WERI-Rb-1 (cell line): ENCODE data around the gene CDKAL1.

Experiments used
- DNase-seq: peaks from one replicate; pipeline ENCODE4 v3.0.0-alpha.2; 2020
- H3K27ac ChIP-seq: fragments of 250-450 bp; sonication (Bioruptor Pico); 2 replicates; pipeline ENCODE4 v1.5.1; 2020; ENCODE audit warnings: mild to moderate bottlenecking, moderate library complexity
- H3K27me3 ChIP-seq: fragments of 250-450 bp; sonication (Bioruptor Pico); 2 replicates; pipeline ENCODE4 v1.5.1; 2021; ENCODE audit warnings: mild to moderate bottlenecking, low read depth, moderate library complexity; ENCODE audit not compliant: insufficient read depth, severe bottlenecking
- H3K36me3 ChIP-seq: fragments of 250-450 bp; sonication (Bioruptor Pico); 2 replicates; pipeline ENCODE4 v1.5.1; 2020; ENCODE audit warnings: mild to moderate bottlenecking, moderate library complexity
- H3K4me3 ChIP-seq: 2 replicates; pipeline ENCODE4 v1.5.1; 2011; ENCODE audit warnings: low read depth, mild to moderate bottlenecking, control low read depth, low read length
- H3K9me3 ChIP-seq: fragments of 250-450 bp; sonication (Bioruptor Pico); 2 replicates; pipeline ENCODE4 v1.5.1; 2021; ENCODE audit warnings: mild to moderate bottlenecking, moderate library complexity; ENCODE audit not compliant: severe bottlenecking
- TF ChIP-seq, protein P1 (sequence below): IDR thresholded peaks from 2 replicates; pipeline ENCODE4 v1.5.1; 2011; ENCODE audit warnings: low read depth, mild to moderate bottlenecking, control low read depth, inconsistent platforms, low read length

Gene CDKAL1

DNA sequence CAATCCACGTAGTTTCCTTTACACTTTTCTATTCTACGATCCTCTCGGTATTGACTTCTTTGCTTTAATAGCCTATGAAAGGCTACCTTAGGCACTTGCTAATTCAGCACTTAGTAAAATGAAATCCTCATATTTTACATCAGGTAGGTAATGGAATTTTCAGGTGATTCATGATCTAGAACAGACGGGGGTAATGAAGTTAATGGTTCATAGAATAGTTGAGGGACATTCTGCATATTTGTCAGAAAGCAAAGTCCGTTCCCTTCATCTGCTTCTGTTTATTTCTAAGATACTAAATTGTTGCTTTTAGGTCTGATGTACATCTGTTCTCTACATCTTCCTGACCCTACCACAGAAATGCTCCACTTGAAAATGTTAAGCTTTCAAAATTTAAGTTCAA is 431.7 kb downstream of the CDKAL1 start:
- Histone ChIP-seq H3K27me3 (no peaks in the 10 kb centered on the region), H3K36me3 (peaks cover 2% of the 10 kb centered on the region; the same call in 1 of the 2 replicates), H3K4me3 (no peak overlapping the region), H3K9me3 (no peaks in the 10 kb centered on the region), H3K27ac (no peak overlapping the region)
- TF ChIP-seq, protein P1, sequence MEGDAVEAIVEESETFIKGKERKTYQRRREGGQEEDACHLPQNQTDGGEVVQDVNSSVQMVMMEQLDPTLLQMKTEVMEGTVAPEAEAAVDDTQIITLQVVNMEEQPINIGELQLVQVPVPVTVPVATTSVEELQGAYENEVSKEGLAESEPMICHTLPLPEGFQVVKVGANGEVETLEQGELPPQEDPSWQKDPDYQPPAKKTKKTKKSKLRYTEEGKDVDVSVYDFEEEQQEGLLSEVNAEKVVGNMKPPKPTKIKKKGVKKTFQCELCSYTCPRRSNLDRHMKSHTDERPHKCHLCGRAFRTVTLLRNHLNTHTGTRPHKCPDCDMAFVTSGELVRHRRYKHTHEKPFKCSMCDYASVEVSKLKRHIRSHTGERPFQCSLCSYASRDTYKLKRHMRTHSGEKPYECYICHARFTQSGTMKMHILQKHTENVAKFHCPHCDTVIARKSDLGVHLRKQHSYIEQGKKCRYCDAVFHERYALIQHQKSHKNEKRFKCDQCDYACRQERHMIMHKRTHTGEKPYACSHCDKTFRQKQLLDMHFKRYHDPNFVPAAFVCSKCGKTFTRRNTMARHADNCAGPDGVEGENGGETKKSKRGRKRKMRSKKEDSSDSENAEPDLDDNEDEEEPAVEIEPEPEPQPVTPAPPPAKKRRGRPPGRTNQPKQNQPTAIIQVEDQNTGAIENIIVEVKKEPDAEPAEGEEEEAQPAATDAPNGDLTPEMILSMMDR: no peak
- no peak for DNase-seq

DNA sequence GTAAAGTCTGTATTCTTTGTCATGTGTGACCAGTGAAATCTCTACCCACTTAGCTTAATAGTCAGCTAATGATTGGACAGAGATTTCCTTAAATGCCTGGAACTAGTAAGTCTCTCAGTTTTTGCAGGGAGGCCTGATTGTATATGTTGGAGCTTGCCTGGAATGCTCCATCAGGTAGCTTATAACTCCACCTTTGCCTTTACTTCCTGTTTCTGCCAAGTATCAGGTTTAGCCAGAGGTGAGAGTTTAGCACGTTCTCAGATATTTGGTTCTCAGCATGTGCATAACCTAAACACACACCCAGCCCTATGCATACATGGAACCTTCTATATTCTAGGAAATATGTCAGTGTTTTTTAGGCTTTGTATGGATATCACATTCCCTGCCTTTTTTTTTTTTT is 435.3 kb downstream of the CDKAL1 start:
- Histone ChIP-seq H3K36me3 (no peaks in the 10 kb centered on the region), H3K9me3 (no peaks in the 10 kb centered on the region), H3K27me3 (no peaks in the 10 kb centered on the region), H3K4me3 (no peak overlapping the region), H3K27ac (no peak overlapping the region)
- DNase-seq: no peak
- TF ChIP-seq, protein P1: no peak

GRCh38 chr6:20976391-20976918 is 442.2 kb downstream of the CDKAL1 start:
- Histone ChIP-seq H3K27ac (no peak overlapping the region), H3K4me3 (no peak overlapping the region), H3K36me3 (no peaks in the 10 kb centered on the region), H3K9me3 (no peaks in the 10 kb centered on the region), H3K27me3 (no peaks in the 10 kb centered on the region)
- TF ChIP-seq, protein P1: no peak
- no peak for DNase-seq

GRCh38 chr6:20978151-20978614 is 443.9 kb downstream of the CDKAL1 start:
- no peak overlapping the region for H3K27ac ChIP-seq
- TF ChIP-seq, protein P1: no peak
- H3K36me3 ChIP-seq: no peaks in the 10 kb centered on the region
- no peaks in the 10 kb centered on the region for H3K27me3 ChIP-seq
- no peaks in the 10 kb centered on the region for H3K9me3 ChIP-seq
- no peak overlapping the region for H3K4me3 ChIP-seq
- no peak for DNase-seq

DNA sequence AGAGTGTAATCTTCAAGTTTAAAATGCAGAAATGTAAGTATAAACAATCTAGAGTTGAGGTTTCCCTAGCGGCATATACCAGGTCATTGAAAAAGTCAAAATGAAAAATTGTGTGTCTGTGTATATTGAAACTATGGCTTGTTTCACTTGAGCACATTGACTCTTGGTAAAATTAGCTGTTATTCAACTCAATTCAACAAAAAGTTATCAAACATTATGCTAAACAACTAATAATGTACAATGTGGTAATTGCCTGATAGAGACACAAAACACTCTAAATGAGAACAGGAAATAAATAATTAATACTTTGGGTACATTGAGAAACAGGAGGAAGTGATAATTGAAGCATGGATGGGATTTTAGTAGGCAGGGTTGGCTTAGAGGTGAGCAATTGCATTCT is 444.8 kb downstream of the CDKAL1 start:
- Histone ChIP-seq H3K36me3 (no peaks in the 10 kb centered on the region), H3K27ac (no peak overlapping the region), H3K4me3 (no peak overlapping the region), H3K27me3 (no peaks in the 10 kb centered on the region), H3K9me3 (peaks cover 2% of the 10 kb centered on the region)
- TF ChIP-seq, protein P1: no peak
- no peak for DNase-seq

DNA sequence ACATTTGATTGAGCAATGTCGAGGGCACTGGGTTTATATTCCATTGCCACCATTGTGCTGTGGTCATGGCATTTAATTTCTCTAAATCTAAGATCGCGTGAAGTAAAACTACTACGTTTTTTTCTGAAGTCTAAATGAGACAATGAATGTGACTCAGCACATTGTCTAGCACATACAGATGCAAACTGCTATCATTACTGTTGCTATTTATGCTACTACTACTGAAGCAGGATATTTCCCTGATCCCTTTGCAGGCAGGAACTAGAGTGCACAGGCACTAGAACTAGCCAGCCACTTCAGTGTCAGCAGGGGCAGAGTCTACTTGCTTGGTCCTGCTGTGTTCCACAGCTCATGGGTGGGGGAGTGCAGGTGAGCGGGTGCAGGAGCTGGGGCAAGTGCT is 449.7 kb downstream of the CDKAL1 start:
- Histone ChIP-seq H3K36me3 (peaks cover 1% of the 10 kb centered on the region; the same call in 1 of the 2 replicates), H3K4me3 (no peak overlapping the region), H3K27me3 (no peaks in the 10 kb centered on the region), H3K27ac (no peak overlapping the region), H3K9me3 (peaks cover 16% of the 10 kb centered on the region)
- no peak for DNase-seq
- TF ChIP-seq, protein P1: no peak
